Measurements from ENCODE around the gene NPEPL1.
"Not testable (repeated sequence)": the region's sequence is repeated elsewhere in the genome, so short reads cannot be mapped to it uniquely, and the experiment has no call there.

NPEPL1 gene

GRCh38 chr20:58692579-58693225 is at the start of gene NPEPL1:
Gene NPEPL1 (plus strand): TSS chr20:58692800. CDS start chr20:58692901, 101 bp downstream.
- DNase-seq, result peak; percentile 74

- DNase-seq, result not testable (repeated sequence)
Observed at GRCh38 chr20:58642896-58643295, 49.7 kb upstream of the NPEPL1 start.

GRCh38 chr20:58645412-58645968 is 47.1 kb upstream of the NPEPL1 start:
- DNase-seq, result no peak

GRCh38 chr20:58646257-58646656 is 46.3 kb upstream of the NPEPL1 start:
- DNase-seq, result no peak

GRCh38 chr20:58646703-58647102 is 45.9 kb upstream of the NPEPL1 start:
- DNase-seq, result no peak

GRCh38 chr20:58647162-58647795 is 45.3 kb upstream of the NPEPL1 start:
- peak; percentile 37 for DNase-seq

GRCh38 chr20:58647796-58648501 is 44.7 kb upstream of the NPEPL1 start:
- DNase-seq, result no peak

- DNase-seq, result not testable (repeated sequence)
Observed at GRCh38 chr20:58648502-58648825, 44.1 kb upstream of the NPEPL1 start.

- peak; percentile 50 for DNase-seq
Observed at GRCh38 chr20:58649288-58650180, 43.1 kb upstream of the NPEPL1 start.

GRCh38 chr20:58650181-58650775 is 42.3 kb upstream of the NPEPL1 start:
- DNase-seq, result peak; percentile 27

- DNase-seq, result peak; percentile 95
Observed at GRCh38 chr20:58650776-58651558, 41.6 kb upstream of the NPEPL1 start, which contains the start of gene STX16. Gene STX16 (plus strand): TSS chr20:58651283. CDS start chr20:58652007, 724 bp downstream.

GRCh38 chr20:58651559-58651945 is 41.0 kb upstream of the NPEPL1 start:
- DNase-seq, result no peak

- peak; percentile 84 for DNase-seq
Observed at GRCh38 chr20:58651946-58652605, 40.5 kb upstream of the NPEPL1 start.

- peak; percentile 29 for DNase-seq
Observed at GRCh38 chr20:58652606-58653294, 39.9 kb upstream of the NPEPL1 start.

GRCh38 chr20:58654337-58654736 is 38.3 kb upstream of the NPEPL1 start:
- no peak for DNase-seq

GRCh38 chr20:58655328-58656107 is 37.1 kb upstream of the NPEPL1 start:
- DNase-seq, result no peak

GRCh38 chr20:58656831-58657230 is 35.8 kb upstream of the NPEPL1 start:
- no peak for DNase-seq

- no peak for DNase-seq
Observed at GRCh38 chr20:58657262-58657661, 35.3 kb upstream of the NPEPL1 start.

GRCh38 chr20:58657986-58658385 is 34.6 kb upstream of the NPEPL1 start:
- DNase-seq, result no peak

Measured in hematopoietic multipotent progenitor cell treated with erythropoietin and hydrocortisone succinate and interleukin-3 and kit ligand, for 6 days (in vitro differentiated cells).